Naive B cell (primary cell): ENCODE results near the gene ZNF580. TPM values are rescaled to one million over a fixed set of nuclear protein-coding genes. Genes with fewer than 3 reads are reported as not detected.
A peak's percentile ranks its signal among the peaks of the same experiment; 100 is the strongest.

Source experiments
- ATAC-seq, 2 donors: fragments of 150-1000 bp; cut with Tn5 transposase; 2 replicates each; pipeline ENCODE4 v1.10.0; 2021; ENCODE audit warnings: low read depth in 2 of 2, mild to moderate bottlenecking in 2 of 2, moderate library complexity in 2 of 2
- DNase-seq: peaks from one replicate; pipeline ENCODE4 v3.0.0; 2022
- H3K27ac Mint-ChIP-seq, 6 donors: one replicate each; pipeline ENCODE4 v1.8.0; 2020 to 2022; ENCODE audit warnings: mild to moderate bottlenecking in 6 of 6, mixed read lengths in 6 of 6, moderate library complexity in 5 of 6, inconsistent platforms in 2 of 6
- H3K27me3 Mint-ChIP-seq, 3 donors: one replicate each; pipeline ENCODE4 v1.8.0; 2021 to 2022; ENCODE audit warnings: mixed read lengths in 3 of 3, mild to moderate bottlenecking in 1 of 3
- H3K36me3 Mint-ChIP-seq, 2 donors: one replicate each; pipeline ENCODE4 v1.8.0; 2020 to 2022; ENCODE audit warnings: mixed read lengths in 2 of 2, inconsistent platforms in 1 of 2, mild to moderate bottlenecking in 1 of 2
- H3K4me1 Mint-ChIP-seq, 3 donors: one replicate each; pipeline ENCODE4 v1.8.0; 2020 to 2022; ENCODE audit warnings: mixed read lengths in 3 of 3, inconsistent platforms in 1 of 3, mild to moderate bottlenecking in 1 of 3, moderate library complexity in 1 of 3
- H3K4me3 Mint-ChIP-seq, 8 donors: one replicate each; pipeline ENCODE4 v1.8.0; 2020 to 2022; ENCODE audit warnings: mild to moderate bottlenecking in 8 of 8, mixed read lengths in 8 of 8, moderate library complexity in 8 of 8, inconsistent platforms in 2 of 8
- H3K9me3 Mint-ChIP-seq, 7 donors: one replicate each; pipeline ENCODE4 v1.8.0; 2020 to 2022; ENCODE audit warnings: mixed read lengths in 7 of 7, mild to moderate bottlenecking in 5 of 7, inconsistent platforms in 2 of 7, moderate library complexity in 1 of 7
- polyA plus RNA-seq, 6 donors: library from polyadenylated mRNA; unstranded; fragments of 300-500 nt; fragmentation: Illumina TruSeq; gene quantifications; one replicate each; pipeline ENCODE4 v1.2.3, GENCODE V29; 2021; ENCODE audit warnings: low read depth in 6 of 6

ZNF580 gene
- polyA plus RNA-seq, 6 donors from 2014 or later = 28.4 to 54.2 (median 31.5) TPM

GRCh38 chr19:55600662-55601028 is 40.2 kb upstream of the ZNF580 start:
- peak overlapping the region in 2 of 6 donors; percentile 69 to 96 for H3K27ac Mint-ChIP-seq
- peaks cover 23 to 43% (median 39%) of the 10 kb centered on the region in 3 donors for H3K4me1 Mint-ChIP-seq
- peak overlapping the region; percentile 70 to 97 (median 90) for H3K4me3 Mint-ChIP-seq
- H3K27me3 Mint-ChIP-seq = no peaks in the 10 kb centered on the region
- ATAC-seq (no peak), DNase-seq (no peak)
- peaks cover 12 to 18% of the 10 kb centered on the region in 2 donors for H3K36me3 Mint-ChIP-seq
- H3K9me3 Mint-ChIP-seq = peaks cover 0 to 8% (median 0%) of the 10 kb centered on the region in 7 donors

DNA sequence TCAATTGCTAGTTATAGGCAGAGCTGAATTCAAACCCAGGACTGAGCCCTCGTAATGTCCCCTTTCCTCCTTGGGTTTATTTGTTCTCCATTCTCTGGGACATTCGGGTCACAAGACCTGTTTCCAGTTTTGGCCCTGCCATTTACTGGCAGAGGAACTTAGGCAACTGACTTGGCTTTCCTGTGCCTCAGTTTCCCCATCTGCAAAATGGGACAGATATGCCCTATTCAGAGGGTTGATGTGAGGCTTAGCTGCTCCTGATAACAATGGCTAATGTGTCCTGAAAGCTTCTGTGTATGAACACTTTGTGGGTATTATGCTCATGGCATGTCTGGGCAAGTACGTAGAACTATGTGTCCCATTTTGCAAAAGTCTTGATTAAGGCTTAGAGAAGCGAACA is 39.7 kb upstream of the ZNF580 start:
- peak overlapping the region; percentile 70 to 97 (median 90) for H3K4me3 Mint-ChIP-seq
- no peak for DNase-seq
- H3K27ac Mint-ChIP-seq = peak overlapping the region in 3 of 6 donors; percentile 69 to 96 (median 91)
- ATAC-seq = no peak
- peaks cover 9 to 13% of the 10 kb centered on the region in 2 donors for H3K36me3 Mint-ChIP-seq
- H3K4me1 Mint-ChIP-seq = peaks cover 27 to 47% (median 44%) of the 10 kb centered on the region in 3 donors
- no peaks in the 10 kb centered on the region for H3K27me3 Mint-ChIP-seq
- peaks cover 0 to 5% (median 0%) of the 10 kb centered on the region in 7 donors for H3K9me3 Mint-ChIP-seq

- Mint-ChIP-seq H3K27ac (peak overlapping the region in 2 of 6 donors; percentile 67 to 76), H3K27me3 (no peaks in the 10 kb centered on the region), H3K4me1 (peaks cover 37 to 57% (median 55%) of the 10 kb centered on the region in 3 donors), H3K36me3 (peaks cover 0 to under 1% of the 10 kb centered on the region in 2 donors), H3K9me3 (peaks cover 0 to 5% (median 0%) of the 10 kb centered on the region in 7 donors), H3K4me3 (peak overlapping the region in 5 of 8 donors; percentile 70 to 92 (median 90))
- no peak for DNase-seq
- ATAC-seq = no peak
Measured at GRCh38 chr19:55602104-55603001, 38.4 kb upstream of the ZNF580 start.

DNA sequence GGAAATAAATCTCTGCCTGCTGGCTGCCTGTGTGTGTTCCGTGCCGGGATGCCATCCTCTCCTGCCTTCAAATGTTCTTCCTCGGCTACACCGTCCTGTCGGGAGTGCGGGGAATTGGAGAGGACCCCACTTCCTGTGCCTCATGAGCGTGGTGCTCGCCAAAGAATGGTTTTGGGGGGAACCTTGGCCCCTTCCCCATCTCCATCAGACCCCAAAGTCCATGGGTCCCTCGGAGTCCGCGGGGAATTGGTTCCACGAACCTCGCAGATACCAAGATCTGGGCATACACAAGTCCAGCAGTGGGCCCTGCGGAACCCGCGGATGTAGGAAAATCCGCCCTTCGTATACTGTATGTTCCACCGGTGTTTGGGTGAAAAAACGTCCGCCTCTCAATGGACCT is 37.7 kb upstream of the ZNF580 start:
- Mint-ChIP-seq H3K27ac (peak overlapping the region in 2 of 6 donors; percentile 17 to 29), H3K9me3 (peaks cover 0 to 5% (median 0%) of the 10 kb centered on the region in 7 donors), H3K4me3 (peak overlapping the region in 5 of 8 donors; percentile 36 to 95 (median 65)), H3K4me1 (peaks cover 42 to 61% (median 60%) of the 10 kb centered on the region in 3 donors), H3K27me3 (no peaks in the 10 kb centered on the region), H3K36me3 (peaks cover 0 to 5% of the 10 kb centered on the region in 2 donors)
- no peak for ATAC-seq
- DNase-seq = no peak

DNA sequence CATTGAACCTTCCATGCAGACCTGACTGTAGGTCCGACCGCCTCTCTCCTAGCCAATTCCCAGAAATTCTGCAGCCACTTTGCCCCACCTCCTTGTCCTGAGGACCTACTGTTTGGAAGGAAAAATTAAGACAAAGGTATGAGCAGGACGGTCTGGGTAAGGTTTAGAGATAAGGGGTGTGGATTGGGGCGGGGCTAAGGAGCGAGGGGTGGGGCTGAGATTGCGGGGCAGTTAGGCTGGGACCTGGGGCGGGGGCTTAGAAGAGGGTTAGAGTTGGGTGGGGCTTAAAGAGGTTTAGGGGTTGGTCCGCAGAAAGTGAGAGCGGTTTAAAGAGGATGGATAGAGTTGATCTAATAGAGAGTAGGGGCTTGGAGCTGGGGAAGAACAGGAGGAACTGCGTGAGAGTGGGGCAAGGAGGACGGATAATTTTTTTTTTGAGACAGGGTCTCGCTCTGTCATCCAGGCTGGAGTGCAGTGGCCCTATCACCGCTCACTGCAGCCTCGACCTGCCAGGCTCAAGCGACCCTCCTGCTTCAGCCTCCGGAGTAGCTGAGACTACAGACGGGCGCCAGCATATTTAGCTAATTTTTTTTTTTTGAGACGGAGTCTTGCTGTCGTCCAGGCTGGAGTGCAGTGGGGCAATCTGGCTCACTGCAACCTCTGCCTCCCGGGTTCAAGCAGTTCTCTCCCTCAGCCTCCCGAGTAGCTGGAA is 37.1 kb upstream of the ZNF580 start:
- Mint-ChIP-seq H3K36me3 (peaks cover 0 to 7% of the 10 kb centered on the region in 2 donors), H3K27me3 (no peaks in the 10 kb centered on the region), H3K9me3 (peaks cover 0 to 3% (median 0%) of the 10 kb centered on the region in 7 donors), H3K4me1 (peaks cover 43 to 64% (median 63%) of the 10 kb centered on the region in 3 donors), H3K27ac (peak overlapping the region in 4 of 6 donors; percentile 22 to 98 (median 96)), H3K4me3 (peak overlapping the region; percentile 55 to 95 (median 76))
- DNase-seq (no peak), ATAC-seq (no peak)

DNA sequence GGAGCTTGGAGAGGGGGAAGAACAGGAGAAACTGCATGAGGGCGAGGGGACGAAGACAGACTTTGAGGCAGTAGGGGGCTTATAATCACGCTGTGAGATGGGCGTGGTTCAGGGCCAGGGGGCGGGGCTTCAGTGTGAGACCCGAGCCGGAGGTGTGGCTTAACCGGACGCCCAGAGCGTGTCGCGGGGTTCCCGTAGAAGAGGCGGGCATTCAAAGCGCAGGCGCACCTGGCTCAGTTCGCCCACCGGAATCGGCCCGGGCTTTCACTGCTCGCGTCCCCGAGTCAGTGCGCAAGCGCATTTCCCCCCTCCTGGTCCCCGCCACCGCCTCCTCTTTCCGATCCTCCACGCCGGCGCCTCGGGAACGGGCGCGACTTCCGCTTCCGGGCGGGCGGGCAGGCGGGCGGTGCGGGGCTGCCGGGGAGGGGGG is 35.6 kb upstream of the ZNF580 start:
- H3K27me3 Mint-ChIP-seq = no peaks in the 10 kb centered on the region
- peaks cover 50 to 75% (median 71%) of the 10 kb centered on the region in 3 donors for H3K4me1 Mint-ChIP-seq
- H3K36me3 Mint-ChIP-seq = peaks cover 4 to 14% of the 10 kb centered on the region in 2 donors
- H3K27ac Mint-ChIP-seq = peak overlapping the region; percentile 95 to 98 (median 97)
- peak overlapping the region; percentile 86 to 95 (median 90) for H3K4me3 Mint-ChIP-seq
- DNase-seq (peak; percentile 94), ATAC-seq (peak; percentile 71 to 74)
- H3K9me3 Mint-ChIP-seq = peaks cover 0 to 2% (median 0%) of the 10 kb centered on the region in 7 donors

GRCh38 chr19:55605637-55606470 is 34.9 kb upstream of the ZNF580 start, which contains the start of gene ZNF865:
Gene ZNF865 (plus strand): TSS chr19:55605647. CDS start chr19:55613619, 7,972 bp downstream.
- H3K27me3 Mint-ChIP-seq = no peaks in the 10 kb centered on the region
- DNase-seq (peak; percentile 66), ATAC-seq (peak; percentile 44 to 45)
- peaks cover 0 to 2% (median 0%) of the 10 kb centered on the region in 7 donors for H3K9me3 Mint-ChIP-seq
- H3K4me3 Mint-ChIP-seq = peak within 1 kb of the TSS; percentile 86 to 98 (median 95)
- H3K27ac Mint-ChIP-seq = peak within 1 kb of the TSS; percentile 95 to 99 (median 98)
- peaks cover 4 to 14% of the 10 kb centered on the region in 2 donors for H3K36me3 Mint-ChIP-seq
- peaks cover 53 to 81% (median 75%) of the 10 kb centered on the region in 3 donors for H3K4me1 Mint-ChIP-seq

GRCh38 chr19:55606471-55606787 is 34.4 kb upstream of the ZNF580 start:
- ATAC-seq (no peak), DNase-seq (no peak)
- H3K27me3 Mint-ChIP-seq = no peaks in the 10 kb centered on the region
- H3K27ac Mint-ChIP-seq = peak overlapping the region; percentile 85 to 99 (median 97)
- H3K9me3 Mint-ChIP-seq = peaks cover 0 to 2% (median 0%) of the 10 kb centered on the region in 7 donors
- peaks cover 4 to 14% of the 10 kb centered on the region in 2 donors for H3K36me3 Mint-ChIP-seq
- H3K4me1 Mint-ChIP-seq = peaks cover 55 to 82% (median 75%) of the 10 kb centered on the region in 3 donors
- peak overlapping the region; percentile 86 to 98 (median 95) for H3K4me3 Mint-ChIP-seq

- H3K27me3 Mint-ChIP-seq = no peaks in the 10 kb centered on the region
- ATAC-seq (no peak), DNase-seq (no peak)
- peaks cover 4 to 14% of the 10 kb centered on the region in 2 donors for H3K36me3 Mint-ChIP-seq
- H3K4me1 Mint-ChIP-seq = peaks cover 59 to 83% (median 75%) of the 10 kb centered on the region in 3 donors
- H3K27ac Mint-ChIP-seq = peak overlapping the region in 4 of 6 donors; percentile 24 to 99 (median 96)
- peak overlapping the region in 6 of 8 donors; percentile 48 to 98 (median 92) for H3K4me3 Mint-ChIP-seq
- peaks cover 0 to 2% (median 0%) of the 10 kb centered on the region in 7 donors for H3K9me3 Mint-ChIP-seq
Measured at GRCh38 chr19:55606817-55607216, 34.0 kb upstream of the ZNF580 start.

DNA sequence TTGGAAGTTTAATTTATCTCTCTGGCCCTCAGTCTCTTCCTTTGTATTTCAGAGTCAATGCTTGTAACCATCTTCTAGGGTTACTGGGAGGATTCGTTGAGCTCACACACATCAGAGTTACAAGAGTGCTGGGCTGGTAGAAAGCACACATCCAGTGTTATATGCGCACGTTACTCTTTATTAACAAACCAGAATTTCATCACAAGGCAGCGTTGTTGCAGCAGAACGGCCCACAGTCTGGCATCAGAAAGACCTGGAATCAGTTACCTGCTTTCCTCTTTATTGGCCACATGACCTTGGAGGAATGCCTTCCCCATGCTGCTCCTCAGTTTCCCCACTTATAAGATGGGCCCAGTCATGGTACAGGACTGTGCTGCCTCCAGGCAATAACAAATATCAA is 31.5 kb upstream of the ZNF580 start:
- Mint-ChIP-seq H3K4me1 (peaks cover 71 to 81% (median 77%) of the 10 kb centered on the region in 3 donors), H3K9me3 (no peaks in the 10 kb centered on the region), H3K27me3 (no peaks in the 10 kb centered on the region), H3K27ac (no peak overlapping the region), H3K36me3 (peaks cover 4 to 14% of the 10 kb centered on the region in 2 donors), H3K4me3 (peak overlapping the region in 1 of 8 donors; percentile 44)
- ATAC-seq (no peak), DNase-seq (no peak)

DNA sequence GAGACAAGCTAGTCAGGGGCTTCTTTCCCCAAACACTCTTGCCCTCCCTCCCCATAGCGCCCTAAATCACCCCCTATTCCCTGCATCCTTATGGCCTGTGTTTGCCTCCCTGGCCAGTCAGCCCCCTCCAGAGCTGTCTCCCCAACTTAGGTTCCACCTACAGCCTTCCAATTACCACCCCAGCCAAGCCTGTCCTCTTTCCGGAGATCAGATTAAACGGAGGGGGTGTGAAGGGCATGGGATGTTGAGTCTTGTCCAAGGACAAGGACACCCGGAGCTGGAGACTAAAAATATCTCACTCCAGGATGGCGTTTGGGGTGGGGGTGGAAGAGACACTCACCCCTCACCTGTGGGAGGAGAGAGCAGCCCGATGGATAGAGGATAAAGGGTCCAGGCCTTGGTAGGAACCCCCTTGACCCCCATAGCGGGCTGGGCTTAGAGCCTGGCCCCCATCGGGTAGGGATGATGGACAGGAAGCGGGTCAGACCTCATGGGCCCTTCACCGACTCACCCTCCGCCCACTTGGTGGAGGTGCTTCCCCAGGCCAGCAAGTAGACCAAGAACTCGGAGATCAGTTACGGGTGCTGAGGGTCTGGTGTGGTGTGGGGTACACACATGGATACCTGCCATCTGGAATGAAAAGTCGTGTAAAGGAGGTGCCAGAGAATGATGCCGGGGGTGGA is 29.4 kb upstream of the ZNF580 start:
- Mint-ChIP-seq H3K4me1 (peaks cover 58 to 64% (median 61%) of the 10 kb centered on the region in 3 donors), H3K4me3 (peak overlapping the region in 2 of 8 donors; percentile 16 to 35), H3K36me3 (peaks cover 4 to 14% of the 10 kb centered on the region in 2 donors), H3K27ac (peak overlapping the region in 3 of 6 donors; percentile 7 to 91 (median 33)), H3K27me3 (no peaks in the 10 kb centered on the region), H3K9me3 (no peaks in the 10 kb centered on the region)
- DNase-seq (no peak), ATAC-seq (no peak)
